Measurements from ENCODE around the gene CDKAL1. TPM values are rescaled to one million over a fixed set of nuclear protein-coding genes. Genes with fewer than 3 reads are reported as not detected.

The CDKAL1 gene
- total and polyA plus RNA-seq, 9 of the 15 experiments (the other 6 are each of a cell fraction or from before 2014, with no cell fraction given): 11.2 to 36.3 (median 20.1) TPM

DNA sequence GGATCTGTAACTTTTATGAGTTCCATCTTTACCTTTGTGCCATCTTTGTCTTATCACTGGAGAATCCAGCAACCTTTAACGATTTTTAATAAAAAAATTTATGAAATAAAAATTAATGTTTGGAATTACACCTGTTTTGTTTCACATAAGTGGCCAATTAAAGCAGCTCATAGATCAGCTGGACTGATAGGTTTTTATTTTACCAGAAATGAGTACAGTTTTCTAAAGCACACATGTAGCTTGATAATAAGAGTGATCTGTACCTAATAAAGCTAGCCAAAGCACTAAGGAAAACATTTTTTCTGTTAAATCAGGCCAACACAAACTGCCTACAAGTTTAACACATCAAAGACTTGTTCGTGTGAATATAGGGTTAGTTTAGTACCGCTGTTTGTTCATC, 500.1 kb downstream of the CDKAL1 start (continued):
- TF ChIP-seq JUN (IDR thresholded peaks at IDR 0.05; ENCODE audit: borderline replicate concordance, low read depth, low read length) (no peak), JUN (CRISPR knock-in tag; IDR thresholded peaks at IDR 0.05; ENCODE audit: borderline replicate concordance) (no peak)
- TF ChIP-seq, protein P1, sequence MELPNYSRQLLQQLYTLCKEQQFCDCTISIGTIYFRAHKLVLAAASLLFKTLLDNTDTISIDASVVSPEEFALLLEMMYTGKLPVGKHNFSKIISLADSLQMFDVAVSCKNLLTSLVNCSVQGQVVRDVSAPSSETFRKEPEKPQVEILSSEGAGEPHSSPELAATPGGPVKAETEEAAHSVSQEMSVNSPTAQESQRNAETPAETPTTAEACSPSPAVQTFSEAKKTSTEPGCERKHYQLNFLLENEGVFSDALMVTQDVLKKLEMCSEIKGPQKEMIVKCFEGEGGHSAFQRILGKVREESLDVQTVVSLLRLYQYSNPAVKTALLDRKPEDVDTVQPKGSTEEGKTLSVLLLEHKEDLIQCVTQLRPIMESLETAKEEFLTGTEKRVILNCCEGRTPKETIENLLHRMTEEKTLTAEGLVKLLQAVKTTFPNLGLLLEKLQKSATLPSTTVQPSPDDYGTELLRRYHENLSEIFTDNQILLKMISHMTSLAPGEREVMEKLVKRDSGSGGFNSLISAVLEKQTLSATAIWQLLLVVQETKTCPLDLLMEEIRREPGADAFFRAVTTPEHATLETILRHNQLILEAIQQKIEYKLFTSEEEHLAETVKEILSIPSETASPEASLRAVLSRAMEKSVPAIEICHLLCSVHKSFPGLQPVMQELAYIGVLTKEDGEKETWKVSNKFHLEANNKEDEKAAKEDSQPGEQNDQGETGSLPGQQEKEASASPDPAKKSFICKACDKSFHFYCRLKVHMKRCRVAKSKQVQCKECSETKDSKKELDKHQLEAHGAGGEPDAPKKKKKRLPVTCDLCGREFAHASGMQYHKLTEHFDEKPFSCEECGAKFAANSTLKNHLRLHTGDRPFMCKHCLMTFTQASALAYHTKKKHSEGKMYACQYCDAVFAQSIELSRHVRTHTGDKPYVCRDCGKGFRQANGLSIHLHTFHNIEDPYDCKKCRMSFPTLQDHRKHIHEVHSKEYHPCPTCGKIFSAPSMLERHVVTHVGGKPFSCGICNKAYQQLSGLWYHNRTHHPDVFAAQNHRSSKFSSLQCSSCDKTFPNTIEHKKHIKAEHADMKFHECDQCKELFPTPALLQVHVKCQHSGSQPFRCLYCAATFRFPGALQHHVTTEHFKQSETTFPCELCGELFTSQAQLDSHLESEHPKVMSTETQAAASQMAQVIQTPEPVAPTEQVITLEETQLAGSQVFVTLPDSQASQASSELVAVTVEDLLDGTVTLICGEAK (IDR thresholded peaks at IDR 0.05): no peak
- TF ChIP-seq, protein P1 (CRISPR knock-in tag; IDR thresholded peaks at IDR 0.05): no peak

All from K562 (cell line).